HG03457 (cell line): ENCODE data around the gene PAMR1.

Experiments used
- ATAC-seq: cut with Tn5 transposase; IDR thresholded peaks from one replicate; pipeline ENCODE4 v1.9.1; 2021; ENCODE audit warnings: moderate number of reproducible peaks; ENCODE audit not compliant: unreplicated experiment

The PAMR1 gene

GRCh38 chr11:35461917-35462538 is 63.4 kb downstream of the PAMR1 start:
- no peak for ATAC-seq

- no peak for ATAC-seq
Measured at GRCh38 chr11:35459489-35459888, 65.9 kb downstream of the PAMR1 start.

- ATAC-seq, result no peak
Measured at GRCh38 chr11:35458846-35459245, 66.6 kb downstream of the PAMR1 start.

GRCh38 chr11:35454362-35454761 is 71.1 kb downstream of the PAMR1 start:
- no peak for ATAC-seq

GRCh38 chr11:35436581-35437250 is 88.7 kb downstream of the PAMR1 start:
- no peak for ATAC-seq

GRCh38 chr11:35433588-35433987 is 91.8 kb downstream of the PAMR1 start:
- ATAC-seq, result no peak

GRCh38 chr11:35432464-35432863 is 93.0 kb downstream of the PAMR1 start:
- ATAC-seq, result no peak

DNA sequence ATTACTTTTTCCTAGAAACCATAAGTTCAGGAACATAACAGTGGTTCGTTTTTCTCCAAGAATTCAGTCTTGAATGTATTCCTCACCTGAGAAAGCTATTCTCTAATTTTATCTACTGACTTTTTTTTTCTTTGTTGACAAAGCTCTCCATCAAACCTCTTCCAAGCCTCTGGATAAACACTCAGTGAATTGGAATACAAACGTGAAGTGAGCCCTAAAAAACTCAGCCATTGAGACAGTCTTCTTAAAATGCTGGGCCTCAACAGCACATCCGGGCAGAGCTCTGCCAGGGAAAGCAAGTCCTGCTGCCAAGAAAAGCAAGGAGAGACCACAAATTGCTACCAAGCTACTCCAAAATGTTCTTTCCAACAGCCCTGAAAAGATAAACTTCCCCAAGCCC is 98.3 kb downstream of the PAMR1 start:
- no peak for ATAC-seq

GRCh38 chr11:35426351-35426750 is 99.1 kb downstream of the PAMR1 start:
- no peak for ATAC-seq

- no peak for ATAC-seq
Measured at GRCh38 chr11:35425603-35426212, 99.7 kb downstream of the PAMR1 start.

GRCh38 chr11:35424157-35424940 is 101.1 kb downstream of the PAMR1 start:
- ATAC-seq, result no peak

DNA sequence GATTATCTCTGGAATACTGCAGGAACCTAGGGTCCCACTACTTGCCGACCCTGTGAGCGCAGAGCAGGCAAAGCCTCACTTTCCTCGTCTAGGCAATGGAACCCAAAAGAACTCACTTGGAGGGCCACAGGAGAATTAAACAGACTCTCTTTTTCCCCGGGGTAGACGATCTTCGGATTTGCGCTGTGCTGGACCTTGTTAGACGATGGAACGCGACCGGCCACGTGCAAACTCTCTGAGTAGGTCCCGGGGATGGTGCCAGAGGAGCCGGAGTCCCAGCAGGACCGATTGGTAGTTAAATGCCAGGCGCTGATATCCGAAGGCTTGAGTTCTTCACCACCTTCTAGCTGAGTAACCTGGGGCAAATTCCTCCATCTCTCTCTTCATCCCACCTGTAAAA is 105.0 kb downstream of the PAMR1 start:
- no peak for ATAC-seq

DNA sequence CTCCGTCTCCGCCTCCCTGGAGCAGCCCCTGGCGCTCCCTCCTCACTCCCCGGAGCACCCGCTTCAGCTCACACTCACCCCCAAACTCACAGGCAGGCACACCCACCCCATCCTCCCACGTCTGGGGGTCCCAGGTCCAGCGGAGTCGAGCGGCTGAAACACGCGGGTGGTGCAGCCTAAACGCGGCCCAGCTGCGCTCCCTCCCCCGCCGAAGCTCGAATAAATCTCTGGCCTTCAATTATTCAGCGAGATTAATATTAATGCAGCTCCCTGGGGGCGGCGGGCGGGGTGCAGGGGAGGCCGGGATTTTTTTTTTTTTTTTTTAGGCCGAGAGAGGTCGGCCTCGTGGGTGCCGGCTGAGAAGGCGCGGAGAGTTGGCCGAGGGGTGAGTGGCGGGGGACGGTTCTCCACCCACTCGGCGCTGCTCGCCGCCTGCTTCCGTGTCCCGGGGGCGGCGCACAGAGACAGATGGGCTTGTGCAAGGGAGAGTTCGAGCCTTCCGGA is 105.5 kb downstream of the PAMR1 start:
- no peak for ATAC-seq

- ATAC-seq, result no peak
Measured at GRCh38 chr11:35419184-35419829, 106.1 kb downstream of the PAMR1 start, which contains the start of gene SLC1A2. TSS of gene SLC1A2 (minus strand) at chr11:35419558. CDS start at chr11:35418966, 592 bp downstream.

GRCh38 chr11:35418282-35419183 is 106.9 kb downstream of the PAMR1 start:
- no peak for ATAC-seq

DNA sequence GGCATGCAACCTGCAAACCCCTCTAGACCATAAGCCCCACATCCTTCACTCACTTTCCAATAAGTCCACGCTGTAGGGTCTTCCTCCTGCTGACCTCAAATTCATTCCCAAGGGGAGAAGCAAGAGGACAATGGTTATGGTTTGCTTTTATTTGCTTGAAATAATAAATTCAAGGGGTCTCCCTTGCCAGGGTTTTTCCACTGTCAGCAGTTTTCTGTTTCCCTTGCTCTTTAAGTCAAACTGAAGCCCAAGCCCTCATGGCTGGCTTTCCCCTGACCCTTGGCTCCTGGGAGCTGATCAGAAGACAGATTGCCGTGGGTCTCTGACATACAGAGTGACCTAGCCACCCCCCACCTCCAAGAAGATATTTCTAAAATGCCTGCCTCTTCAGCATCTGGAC is 109.9 kb downstream of the PAMR1 start:
- ATAC-seq, result no peak

DNA sequence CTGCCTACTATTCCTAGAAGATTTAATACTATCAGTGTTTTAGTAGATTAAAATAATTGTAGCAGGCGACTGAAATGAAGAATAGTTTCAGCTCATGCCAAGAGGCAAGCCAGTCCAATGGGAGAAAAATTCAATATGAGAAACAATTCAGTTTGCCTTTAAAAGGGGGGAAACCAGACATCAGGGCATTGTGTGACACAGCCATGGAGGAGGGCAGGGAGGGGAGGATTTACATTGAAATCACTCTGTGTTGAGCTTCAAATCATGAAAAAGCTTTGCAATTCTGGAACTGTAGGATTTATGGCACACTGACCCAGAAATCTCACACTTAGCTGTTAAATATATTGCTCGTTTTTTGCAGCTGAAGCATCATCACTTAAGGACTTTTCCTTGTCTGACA is 110.6 kb downstream of the PAMR1 start:
- no peak for ATAC-seq

GRCh38 chr11:35414311-35414710 is 111.1 kb downstream of the PAMR1 start:
- ATAC-seq, result no peak

- ATAC-seq, result no peak
Measured at GRCh38 chr11:35413598-35413997, 111.8 kb downstream of the PAMR1 start.

DNA sequence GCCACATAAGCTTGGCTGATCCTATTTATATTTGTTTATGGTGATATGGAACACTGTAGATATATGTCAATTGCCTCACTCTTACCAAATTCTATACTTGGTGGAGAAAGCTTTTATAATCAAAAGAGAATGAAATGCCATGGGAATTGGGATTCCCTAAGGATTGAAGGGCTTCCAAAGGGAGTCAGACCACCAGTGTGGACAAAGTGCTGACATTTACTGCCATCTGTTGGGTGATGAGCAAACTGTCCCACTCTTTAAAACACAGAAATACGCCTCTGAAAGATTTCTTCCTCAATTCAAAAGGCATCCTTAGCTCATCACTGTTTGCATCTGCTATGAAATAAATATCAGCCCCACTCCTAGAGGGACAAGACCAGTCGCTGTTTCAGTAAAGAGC is 113.1 kb downstream of the PAMR1 start:
- ATAC-seq, result no peak
